Stimulated activated CD4-positive, alpha-beta T cell treated with anti-CD3 and anti-CD28 coated beads, Interleukin-2, amount 100 ng/mL, for 24 hours (primary cell): ENCODE data around the gene EFCAB6.

Experiments
- DNase-seq, 2 donors: peaks; one replicate each; pipeline ENCODE4 v3.0.0-alpha.2; 2020

EFCAB6 gene, protein sequence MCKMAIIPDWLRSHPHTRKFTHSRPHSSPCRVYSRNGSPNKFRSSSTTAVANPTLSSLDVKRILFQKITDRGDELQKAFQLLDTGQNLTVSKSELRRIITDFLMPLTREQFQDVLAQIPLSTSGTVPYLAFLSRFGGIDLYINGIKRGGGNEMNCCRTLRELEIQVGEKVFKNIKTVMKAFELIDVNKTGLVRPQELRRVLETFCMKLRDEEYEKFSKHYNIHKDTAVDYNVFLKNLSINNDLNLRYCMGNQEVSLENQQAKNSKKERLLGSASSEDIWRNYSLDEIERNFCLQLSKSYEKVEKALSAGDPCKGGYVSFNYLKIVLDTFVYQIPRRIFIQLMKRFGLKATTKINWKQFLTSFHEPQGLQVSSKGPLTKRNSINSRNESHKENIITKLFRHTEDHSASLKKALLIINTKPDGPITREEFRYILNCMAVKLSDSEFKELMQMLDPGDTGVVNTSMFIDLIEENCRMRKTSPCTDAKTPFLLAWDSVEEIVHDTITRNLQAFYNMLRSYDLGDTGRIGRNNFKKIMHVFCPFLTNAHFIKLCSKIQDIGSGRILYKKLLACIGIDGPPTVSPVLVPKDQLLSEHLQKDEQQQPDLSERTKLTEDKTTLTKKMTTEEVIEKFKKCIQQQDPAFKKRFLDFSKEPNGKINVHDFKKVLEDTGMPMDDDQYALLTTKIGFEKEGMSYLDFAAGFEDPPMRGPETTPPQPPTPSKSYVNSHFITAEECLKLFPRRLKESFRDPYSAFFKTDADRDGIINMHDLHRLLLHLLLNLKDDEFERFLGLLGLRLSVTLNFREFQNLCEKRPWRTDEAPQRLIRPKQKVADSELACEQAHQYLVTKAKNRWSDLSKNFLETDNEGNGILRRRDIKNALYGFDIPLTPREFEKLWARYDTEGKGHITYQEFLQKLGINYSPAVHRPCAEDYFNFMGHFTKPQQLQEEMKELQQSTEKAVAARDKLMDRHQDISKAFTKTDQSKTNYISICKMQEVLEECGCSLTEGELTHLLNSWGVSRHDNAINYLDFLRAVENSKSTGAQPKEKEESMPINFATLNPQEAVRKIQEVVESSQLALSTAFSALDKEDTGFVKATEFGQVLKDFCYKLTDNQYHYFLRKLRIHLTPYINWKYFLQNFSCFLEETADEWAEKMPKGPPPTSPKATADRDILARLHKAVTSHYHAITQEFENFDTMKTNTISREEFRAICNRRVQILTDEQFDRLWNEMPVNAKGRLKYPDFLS (N-terminal part only)

DNA sequence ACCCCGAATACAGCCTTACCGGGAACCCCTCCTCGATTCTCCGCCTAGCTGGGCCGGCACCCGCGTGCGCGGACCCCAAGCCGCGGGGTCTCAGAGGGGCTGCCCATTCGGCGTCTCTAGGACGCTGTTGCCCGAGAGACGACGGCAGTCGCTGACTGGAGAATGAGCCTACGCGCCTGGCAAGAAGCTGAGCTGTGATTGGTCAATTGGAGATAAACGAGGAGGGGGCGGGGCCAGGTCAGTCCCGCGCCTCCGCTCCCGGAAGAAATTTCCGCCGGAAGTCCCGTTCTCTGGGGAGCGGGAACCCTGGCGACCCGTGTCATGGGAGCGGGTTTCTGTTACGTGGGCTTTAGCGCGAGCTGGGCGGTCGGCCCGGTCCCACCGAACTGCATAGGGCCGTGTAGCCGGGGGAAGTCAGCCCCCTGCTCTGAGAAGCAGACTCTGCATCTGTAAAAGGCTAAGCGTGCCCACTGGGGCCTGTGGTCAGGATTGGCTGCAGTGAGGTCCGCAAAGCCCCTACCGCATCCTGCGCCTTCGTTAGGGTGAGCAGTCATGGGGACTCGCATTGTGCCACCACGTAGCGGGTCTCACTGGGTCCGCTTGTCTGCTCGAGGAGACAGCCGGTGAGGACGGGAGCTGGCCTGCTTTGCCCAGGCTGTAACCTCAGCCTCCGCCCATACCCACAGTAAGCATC is at the start of gene EFCAB6:
Gene EFCAB6, minus strand, starts transcription at position 157 of the 694 bp plus-strand sequence. CDS start 29,987 bp downstream, outside the sequence.
- peak; percentile 92 to 93 for DNase-seq

DNA sequence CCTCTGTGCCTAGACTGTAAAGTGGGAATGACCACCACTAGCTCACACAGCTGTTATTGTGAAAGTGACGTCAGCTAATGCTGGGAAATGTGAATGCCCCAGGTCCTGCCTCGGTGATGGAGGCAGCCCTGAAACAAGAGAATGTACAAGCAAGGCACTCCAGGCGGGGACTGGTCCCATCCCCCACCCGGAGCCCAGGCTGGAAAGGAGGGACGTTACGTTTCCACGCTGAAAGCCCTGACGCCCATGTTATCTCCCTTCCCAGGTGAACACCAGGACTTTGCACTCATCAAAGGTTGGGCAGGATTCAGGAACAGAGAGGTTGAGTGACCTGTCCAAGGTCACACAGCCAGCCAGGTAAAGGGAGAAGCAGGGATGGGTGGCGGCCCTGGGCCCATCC is 49.4 kb upstream of the EFCAB6 start:
- no peak for DNase-seq

DNA sequence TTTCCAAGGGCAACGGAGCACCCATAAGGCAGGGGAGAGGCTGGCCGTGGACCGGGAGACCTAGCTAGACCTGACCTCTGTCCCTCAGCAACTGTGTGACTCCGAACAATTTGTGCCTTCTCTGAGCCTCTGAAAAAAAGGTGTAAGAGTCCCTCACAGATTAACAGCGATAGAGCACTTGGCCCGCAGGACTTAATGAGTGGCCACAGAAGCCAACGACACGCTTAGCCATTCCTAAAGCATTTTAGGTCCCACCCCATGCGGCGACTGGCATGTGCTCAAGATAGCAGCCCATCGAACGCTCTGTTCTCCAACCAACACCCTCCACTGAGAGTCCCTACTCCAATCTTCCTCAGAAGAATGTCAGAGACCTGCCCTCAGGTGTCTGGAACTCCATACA is 48.7 kb upstream of the EFCAB6 start:
- no peak for DNase-seq

DNA sequence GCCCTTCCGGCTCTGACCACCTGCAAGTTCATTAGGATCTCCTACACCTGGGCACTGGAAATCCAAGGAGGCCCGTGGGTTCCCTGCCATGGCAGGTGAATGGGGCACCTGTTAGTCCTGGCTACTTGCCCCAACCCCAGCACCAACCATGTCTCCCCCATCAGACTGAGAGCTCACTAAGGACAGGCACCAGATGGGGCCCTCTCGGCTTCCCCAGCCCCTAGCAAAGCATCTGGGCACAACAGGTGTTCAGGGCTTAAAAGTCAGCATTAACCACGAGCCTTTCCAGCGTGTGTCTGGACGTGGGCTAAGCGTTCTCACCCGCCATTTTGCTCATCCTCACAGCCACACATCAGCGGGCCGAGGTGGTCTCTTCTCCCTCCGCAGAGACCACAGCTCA is 48.0 kb upstream of the EFCAB6 start:
- no peak for DNase-seq

DNA sequence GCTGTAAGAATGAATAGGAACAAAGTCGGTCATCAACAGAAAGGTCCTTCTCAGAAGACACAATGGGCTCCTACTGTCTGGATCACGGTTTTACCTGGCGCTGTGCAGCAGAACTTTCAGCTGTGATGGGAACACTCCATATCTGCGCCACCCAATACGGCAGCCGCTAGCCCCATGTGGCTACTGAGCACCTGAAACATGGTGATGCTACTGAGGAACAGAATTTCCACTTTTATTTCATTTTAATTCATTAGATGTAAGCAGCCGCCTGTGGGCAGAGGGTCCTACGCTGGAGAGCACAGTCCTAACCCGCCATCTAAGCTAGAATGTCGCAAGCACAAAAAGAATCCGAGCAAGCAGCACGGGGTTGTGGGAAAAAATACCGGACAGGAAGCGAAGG is 47.5 kb upstream of the EFCAB6 start:
- no peak for DNase-seq

DNA sequence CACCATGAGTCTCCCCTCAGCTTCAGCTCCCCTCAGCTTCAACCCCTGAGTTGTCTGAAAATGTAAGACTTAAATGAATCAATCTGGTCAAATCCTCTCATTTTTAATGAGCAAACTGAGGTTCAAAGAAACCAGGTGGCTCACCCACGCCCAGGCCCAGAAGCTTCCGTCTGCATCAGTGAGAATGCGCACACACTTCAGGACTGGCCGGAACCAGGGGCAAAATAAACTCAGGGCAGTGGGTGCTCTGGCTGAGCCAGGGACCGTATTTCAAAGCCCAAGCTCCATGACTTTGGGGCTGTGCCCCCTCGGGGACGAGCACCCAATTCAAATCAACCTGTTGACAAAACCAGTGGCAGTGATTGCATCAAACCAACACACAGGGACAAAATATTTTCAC is 47.1 kb upstream of the EFCAB6 start:
- DNase-seq: no peak

DNA sequence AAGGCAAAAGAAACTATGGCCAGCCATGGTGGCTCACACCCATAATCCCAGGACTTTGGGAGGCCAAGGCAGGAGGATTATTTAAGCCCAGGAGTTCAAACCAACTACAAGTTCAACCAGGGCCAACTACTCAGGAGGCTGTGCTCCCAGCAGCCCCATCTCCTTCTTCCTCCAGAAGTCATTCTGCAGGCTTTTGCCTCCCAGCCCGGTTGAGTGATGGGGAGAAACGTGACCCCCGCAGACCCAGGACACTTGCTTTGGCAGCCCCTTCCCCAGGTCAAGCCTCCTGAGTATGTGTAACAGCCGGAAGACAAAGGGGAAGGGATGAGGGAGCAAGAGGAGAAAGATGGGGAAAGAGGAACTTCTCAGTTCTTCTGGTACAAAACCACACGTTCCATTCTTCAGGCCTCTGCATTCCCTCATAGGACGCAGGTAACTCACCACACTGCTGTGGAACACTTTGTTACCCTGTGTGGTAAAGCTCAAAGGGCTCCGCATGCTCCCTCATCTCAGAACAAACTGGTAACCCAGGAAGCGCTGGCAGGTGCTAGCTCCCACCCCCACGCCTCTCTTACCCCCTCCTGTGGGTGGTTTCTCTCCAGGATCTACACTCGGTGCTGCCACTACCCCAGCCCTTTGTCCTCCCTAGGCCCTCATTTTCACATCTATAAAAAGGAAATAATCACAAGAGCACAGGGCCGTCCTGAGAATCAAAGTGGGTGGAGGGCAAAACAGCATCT is 46.2 kb upstream of the EFCAB6 start:
- DNase-seq: no peak

DNA sequence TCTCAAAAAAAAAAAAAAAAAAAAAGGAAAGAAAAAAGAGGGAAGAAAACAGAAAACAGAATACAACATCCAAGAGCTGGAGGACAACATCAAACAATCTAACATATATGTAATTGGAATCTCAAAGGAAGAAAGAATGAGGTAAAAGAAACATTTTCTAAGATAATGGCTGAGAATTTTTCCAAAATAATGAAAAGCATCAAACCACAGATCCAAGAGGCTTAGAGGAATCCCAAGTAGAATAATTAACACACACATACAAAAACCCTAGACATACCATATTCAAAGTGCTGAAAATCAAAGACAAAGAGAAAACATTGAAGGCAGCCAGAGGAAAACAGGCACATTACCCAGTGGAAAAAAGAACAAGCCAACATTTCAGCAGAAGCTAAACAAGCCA is 45.3 kb upstream of the EFCAB6 start:
- DNase-seq: no peak

DNA sequence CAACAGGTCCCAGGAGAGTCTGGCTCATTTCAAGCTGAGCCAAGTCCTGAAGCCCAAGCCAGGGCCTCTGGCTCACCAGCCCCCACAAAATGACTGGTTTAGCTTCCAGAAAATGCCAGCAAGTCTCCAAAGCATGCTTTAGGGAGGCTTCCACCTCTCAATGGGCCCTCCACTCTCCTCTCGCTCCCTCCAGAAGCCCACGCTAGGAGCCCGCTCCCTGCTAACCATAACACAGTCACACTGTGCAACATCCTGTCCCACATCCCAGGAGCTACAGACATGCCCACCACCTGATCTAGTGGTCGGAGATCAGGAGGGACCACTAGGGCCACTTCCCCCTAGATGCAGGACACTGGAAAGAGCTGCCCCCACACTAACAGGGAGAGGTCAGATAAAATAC is 43.3 kb upstream of the EFCAB6 start:
- DNase-seq: no peak

DNA sequence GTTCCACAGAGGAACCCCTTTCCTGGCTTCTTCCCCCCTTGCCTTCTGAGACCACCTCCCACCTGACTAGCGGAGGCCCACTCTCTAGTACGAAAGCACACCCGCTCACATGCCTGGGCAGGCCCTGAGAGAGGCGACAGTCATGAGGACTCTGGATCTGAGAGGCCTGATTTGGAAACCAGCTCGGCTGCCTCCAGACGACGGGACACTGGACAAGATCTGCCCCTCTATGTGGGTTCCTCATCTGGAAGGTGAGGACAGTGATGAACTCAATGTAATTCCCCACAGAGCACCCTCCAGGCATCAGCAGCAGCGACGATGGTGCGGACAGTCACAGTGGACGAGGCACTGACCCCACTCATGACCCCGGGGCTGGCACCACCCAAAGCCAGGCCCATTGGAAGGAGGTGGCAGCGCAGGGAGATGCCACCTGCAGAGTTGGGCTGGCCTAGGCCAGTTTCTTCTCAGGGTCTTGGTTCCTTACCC is 42.7 kb upstream of the EFCAB6 start:
- no peak for DNase-seq

DNA sequence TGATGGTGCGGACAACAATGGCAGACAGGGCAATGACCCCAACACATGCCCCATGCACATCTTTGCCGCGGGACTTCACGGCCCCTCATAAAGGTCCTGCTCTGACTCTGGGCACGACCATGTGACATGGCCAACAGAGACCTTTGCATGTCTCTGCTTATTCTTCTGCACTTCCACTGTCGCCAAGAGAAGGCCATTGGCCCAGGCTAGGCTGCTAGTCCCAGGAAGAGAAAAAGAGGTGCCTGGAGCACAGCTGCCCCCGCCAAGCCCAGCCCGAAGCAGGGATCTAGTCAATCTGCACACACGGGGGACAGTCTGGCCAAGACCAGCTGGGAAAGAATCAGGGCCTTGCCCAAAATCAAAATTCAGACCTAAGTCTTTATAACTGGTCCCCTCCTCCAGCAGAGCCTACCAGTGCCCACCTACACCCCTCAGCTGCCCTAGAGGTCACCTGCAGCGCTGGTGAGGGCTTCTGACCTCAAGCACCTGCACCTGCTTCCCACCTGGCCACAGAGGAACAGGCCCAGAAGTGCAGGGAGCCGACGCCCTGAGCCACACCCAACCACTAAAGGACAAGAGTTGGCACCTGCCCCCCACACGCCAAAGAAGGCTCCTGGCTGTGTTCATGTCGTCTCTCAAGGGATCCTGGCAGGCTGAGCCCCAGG is 42.1 kb upstream of the EFCAB6 start:
- DNase-seq: no peak

DNA sequence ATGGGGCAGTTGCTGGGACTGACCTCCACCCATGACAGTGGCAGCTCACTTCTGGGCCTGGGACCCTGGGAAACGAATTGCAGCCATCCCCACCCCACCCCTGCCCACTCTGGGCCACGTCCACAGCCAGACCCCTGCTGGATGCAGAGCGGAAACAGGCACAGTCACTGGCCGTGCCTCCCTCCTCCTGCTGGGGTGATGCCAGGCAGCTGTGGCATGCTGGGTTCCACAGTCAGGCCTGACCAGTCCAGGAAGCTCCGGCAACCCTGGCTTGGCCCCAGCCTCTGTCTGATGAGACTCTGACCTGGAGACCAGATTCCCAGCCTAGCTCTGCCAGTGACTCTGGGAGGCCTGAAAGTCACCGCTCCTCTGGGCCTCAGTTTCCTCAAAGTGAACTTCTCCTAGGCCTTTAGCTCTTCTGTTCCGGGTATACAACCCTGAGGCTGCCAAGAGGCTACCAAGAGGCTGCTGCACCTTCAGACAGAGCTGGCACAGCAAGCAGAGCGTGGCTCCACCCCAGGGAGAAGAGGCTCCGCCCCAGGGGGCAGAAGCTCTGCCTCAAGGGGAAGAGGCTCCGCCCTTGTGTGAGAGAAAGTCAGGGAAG is 41.3 kb upstream of the EFCAB6 start:
- no peak for DNase-seq

DNA sequence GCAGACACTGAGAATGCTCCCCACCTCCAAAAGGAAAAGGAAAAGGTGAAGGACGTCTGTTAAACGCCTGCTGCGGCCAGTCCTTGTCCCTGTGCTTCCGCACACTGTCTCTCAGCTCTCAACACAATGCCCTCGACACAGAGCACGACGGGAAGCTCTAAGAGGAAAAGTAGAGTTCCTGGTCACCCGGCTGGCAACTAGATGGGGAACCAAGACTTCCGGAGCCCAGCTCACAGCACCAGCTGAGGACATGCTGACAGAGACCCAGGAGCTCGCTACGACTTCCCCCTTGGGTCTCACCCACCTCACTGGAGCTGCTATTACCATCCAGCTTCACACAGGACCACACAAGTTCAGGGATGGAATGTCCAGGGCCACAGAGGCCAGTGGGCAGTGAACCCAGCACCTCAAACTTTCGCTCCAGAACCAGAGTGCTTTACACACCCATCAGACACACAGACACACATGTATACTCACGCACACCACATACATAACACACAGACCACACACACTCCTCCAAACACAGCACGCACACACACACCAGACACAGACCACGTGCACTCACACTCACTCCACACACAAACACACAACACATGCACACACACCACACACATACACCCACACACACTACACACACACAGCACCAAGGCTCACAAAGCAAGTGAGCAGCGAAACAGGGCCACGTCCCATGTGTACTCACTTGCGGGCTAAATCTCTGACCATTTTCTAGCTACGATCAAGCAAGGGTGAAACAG is 40.6 kb upstream of the EFCAB6 start:
- no peak for DNase-seq

DNA sequence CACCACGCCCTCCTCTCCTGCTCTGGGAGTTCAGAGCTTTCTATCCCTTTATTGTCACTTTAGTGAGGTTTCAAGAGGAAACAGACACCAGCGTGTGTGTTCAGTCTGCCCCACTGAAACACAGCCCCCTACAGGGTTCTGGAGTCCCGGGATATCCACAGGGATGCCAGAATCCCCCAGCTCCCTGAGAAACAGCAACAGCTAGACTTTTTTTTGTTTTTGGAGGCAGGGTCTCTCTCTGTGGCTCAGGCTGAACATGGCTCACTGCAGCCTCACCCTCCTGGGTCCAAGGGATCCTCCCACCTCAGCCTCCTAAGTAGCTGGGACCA is 39.8 kb upstream of the EFCAB6 start:
- DNase-seq: no peak

DNA sequence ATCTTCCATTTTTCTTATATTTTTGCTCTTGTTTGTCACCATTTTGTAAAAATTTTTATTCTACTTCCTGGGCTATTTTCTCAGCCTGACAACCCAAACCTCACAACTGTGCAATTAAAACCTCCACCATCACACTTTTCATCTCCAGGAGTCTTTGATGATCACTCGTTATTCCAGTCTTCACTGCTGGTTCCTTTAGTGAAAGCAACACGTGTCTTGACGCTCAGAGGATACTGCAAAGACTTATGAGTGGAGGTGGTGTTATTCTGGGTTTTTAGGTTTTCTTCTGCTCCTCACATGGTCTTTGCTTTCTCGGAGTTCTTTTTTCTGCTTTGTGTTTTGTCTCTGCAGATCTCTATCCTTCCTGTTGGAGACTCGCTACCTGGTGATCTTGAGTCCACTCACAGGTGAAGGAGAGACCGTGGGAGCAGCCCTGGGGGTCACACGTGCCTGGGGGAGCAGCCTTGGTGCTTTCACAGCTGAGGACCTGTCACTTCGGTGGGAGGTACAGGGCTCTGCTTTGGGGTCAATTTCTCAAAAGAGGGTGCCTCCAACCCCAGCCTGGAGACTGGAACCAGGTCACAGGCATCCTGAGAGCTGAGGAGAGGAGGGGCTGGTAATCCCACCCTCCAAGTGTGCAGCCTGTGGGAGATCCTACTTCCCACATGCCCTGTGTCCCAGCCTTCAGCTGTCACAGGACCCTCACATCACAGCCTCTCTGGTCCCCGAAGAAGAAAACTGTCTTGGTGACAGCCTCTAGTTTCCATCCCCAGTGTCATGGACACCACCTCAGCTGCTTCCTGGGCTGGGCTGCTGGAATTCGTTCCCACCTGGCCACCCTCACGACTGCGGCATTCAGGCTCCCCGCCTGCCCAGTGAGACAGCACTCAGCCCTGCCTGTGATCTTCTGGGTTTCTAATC is 39.2 kb upstream of the EFCAB6 start:
- DNase-seq: no peak

DNA sequence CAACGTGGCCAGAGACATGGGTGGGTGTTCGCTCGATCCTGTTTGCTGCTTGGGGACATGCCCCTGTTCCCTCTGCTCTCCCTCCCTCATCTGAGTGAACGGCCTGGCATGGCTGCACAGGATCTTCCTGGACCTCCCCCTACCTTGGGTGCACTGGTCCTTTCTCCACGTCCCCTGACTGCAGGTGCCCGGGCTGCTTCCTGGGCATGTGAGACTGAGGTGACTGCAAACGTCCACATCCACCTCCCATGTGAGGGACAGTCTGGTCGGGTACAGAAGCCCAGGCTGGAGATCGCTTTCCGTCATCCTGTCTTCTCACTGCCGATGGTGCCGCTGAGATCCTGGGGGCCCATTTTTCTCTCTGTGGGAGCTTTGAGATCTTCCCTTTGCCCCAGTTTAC is 38.4 kb upstream of the EFCAB6 start:
- no peak for DNase-seq

DNA sequence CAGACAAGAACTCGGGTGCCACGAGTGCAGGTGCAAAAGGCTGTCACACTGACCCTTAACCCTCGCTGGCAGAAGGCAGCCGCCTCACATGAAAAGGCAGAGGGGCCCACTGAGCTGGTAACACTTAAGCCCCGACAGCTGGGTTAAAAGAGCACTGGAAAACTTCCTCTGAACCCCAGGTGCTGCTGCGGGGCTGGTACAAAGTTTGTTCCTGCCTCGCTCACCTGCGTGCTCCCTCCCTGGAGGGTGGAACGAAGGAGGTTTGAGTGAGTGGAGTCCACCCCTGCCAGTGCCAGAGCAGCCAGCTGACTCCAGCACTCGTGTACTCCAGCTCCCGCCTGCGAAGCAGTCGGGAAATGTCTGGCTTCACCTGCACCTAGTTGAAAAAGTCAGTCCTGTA is 37.6 kb upstream of the EFCAB6 start:
- no peak for DNase-seq

DNA sequence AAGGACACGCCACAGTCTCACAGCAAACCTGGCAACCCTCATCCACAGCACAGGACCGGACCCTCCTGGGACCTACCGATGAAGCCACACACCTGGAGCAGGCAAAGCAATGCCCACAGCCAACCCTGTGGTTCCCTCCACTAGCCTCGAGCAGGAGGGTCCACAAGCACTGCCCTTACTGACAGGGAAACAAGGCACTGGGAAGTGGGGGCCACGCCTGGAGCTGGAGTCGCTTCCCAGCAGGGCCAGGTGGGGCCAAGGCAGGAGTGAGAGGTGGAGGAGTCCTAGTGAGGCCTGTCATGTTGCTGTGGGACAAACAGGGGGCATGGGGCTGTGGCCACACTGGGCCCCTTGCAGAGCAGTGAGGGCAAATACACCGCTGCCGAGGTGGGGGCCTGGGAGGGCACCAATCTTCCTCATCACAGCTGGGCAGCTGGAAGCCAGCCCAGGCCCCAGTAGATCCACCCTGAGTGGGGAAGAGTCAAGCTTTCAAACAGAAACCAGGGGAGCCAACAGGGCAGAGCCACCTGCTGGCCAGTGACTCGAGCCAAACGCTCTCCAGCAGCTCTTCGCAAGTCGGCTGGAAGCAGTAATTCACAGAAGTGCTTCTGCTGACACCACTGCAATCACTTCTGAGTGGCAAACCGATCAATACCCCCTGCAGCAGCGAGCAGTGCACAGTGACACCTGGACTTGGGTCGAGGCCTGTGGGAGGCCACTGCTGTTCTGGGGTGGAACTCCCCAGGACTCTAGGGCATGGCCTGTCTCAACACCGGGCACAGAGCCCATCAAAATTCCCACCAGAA is 36.5 kb upstream of the EFCAB6 start:
- no peak for DNase-seq
